ENCODE data around the gene TP53RK.

- no peak for TF ChIP-seq CTCF (IDR thresholded peaks at IDR 0.05)
- peak in 1 of 2 donors; percentile 16 for TF ChIP-seq POLR2A (IDR thresholded peaks at IDR 0.05)
- TF ChIP-seq EP300 (IDR thresholded peaks at IDR 0.05): no peak
- TF ChIP-seq POLR2AphosphoS5 (IDR thresholded peaks at IDR 0.05): no peak
Measured at GRCh38 chr20:46683939-46684750, 5.1 kb downstream of the TP53RK start.
